Stimulated activated CD4-positive, alpha-beta T cell treated with anti-CD3 and anti-CD28 coated beads, Interleukin-1b, Interleukin-23, amount 100 ng/mL, for 4 hours (primary cell): Measurements from ENCODE around the gene NFILZ.
"Not testable (repeated sequence)": the region's sequence is repeated elsewhere in the genome, so short reads cannot be mapped to it uniquely, and the experiment has no call there.

ENCODE experiments used
- DNase-seq, 2 donors: peaks; one replicate each; pipeline ENCODE4 v3.0.0-alpha.2; 2020; ENCODE audit warnings: low read depth in 2 of 2

The NFILZ gene

GRCh38 chr19:8611877-8612806 lies 18.3 kb upstream of the NFILZ start:
- DNase-seq: no peak

- no peak for DNase-seq
Measured at GRCh38 chr19:8612807-8613171, 17.6 kb upstream of the NFILZ start.

- DNase-seq: no peak
Measured at GRCh38 chr19:8614455-8614854, 16.0 kb upstream of the NFILZ start.

- no peak for DNase-seq
Measured at GRCh38 chr19:8615024-8615423, 15.4 kb upstream of the NFILZ start.

GRCh38 chr19:8615813-8616596 lies 14.4 kb upstream of the NFILZ start:
- DNase-seq: peak; percentile 42 to 43

- DNase-seq: no peak
Measured at GRCh38 chr19:8616861-8617260, 13.6 kb upstream of the NFILZ start.

- DNase-seq: not testable (repeated sequence)
Measured at GRCh38 chr19:8617325-8617724, 13.1 kb upstream of the NFILZ start.

GRCh38 chr19:8617984-8618383 lies 12.4 kb upstream of the NFILZ start:
- no peak for DNase-seq

- DNase-seq: no peak
Measured at GRCh38 chr19:8618751-8619150, 11.7 kb upstream of the NFILZ start.

- DNase-seq: not testable (repeated sequence)
Measured at GRCh38 chr19:8622886-8623285, 7.5 kb upstream of the NFILZ start.

GRCh38 chr19:8626842-8627241 lies 3.6 kb upstream of the NFILZ start:
- DNase-seq: no peak

GRCh38 chr19:8629184-8629583 lies 1.2 kb upstream of the NFILZ start:
- DNase-seq: no peak

- DNase-seq: no peak
Measured at GRCh38 chr19:8630796-8631424, 477 bp downstream of the NFILZ start.

- DNase-seq: no peak
Measured at GRCh38 chr19:8631425-8631819, 989 bp downstream of the NFILZ start.

- DNase-seq: no peak
Measured at GRCh38 chr19:8635422-8635821, 5.0 kb downstream of the NFILZ start.

- DNase-seq: not testable (repeated sequence)
Measured at GRCh38 chr19:8637070-8637469, 6.6 kb downstream of the NFILZ start.

- no peak for DNase-seq
Measured at GRCh38 chr19:8638078-8638619, 7.7 kb downstream of the NFILZ start.

- no peak for DNase-seq
Measured at GRCh38 chr19:8639821-8640401, 9.5 kb downstream of the NFILZ start.

- no peak for DNase-seq
Measured at GRCh38 chr19:8640402-8641004, 10.1 kb downstream of the NFILZ start.

GRCh38 chr19:8641221-8641907 lies 10.9 kb downstream of the NFILZ start:
- DNase-seq: no peak
